ENCODE results near the gene KMT2E.

The KMT2E gene

GRCh38 chr7:105060923-105061322 lies 46.9 kb downstream of the KMT2E start:
- H3K4me3 ChIP-seq (ENCODE audit: low read depth, low read length): no peak overlapping the region
- TF ChIP-seq CTCF (IDR thresholded peaks at IDR 0.05; ENCODE audit: borderline replicate concordance, insufficient read depth, low read depth, low read length): no peak

GRCh38 chr7:105065104-105065503 lies 51.1 kb downstream of the KMT2E start:
- no peak for TF ChIP-seq CTCF (IDR thresholded peaks at IDR 0.05; ENCODE audit: borderline replicate concordance, insufficient read depth, low read depth, low read length)
- no peak overlapping the region for H3K4me3 ChIP-seq (ENCODE audit: low read depth, low read length)

- no peak for TF ChIP-seq CTCF (IDR thresholded peaks at IDR 0.05; ENCODE audit: borderline replicate concordance, insufficient read depth, low read depth, low read length)
These were observed 53.7 kb downstream of the KMT2E start for GRCh38 chr7:105067691-105068090.

GRCh38 chr7:105068886-105069285 lies 54.9 kb downstream of the KMT2E start:
- no peak for TF ChIP-seq CTCF (IDR thresholded peaks at IDR 0.05; ENCODE audit: borderline replicate concordance, insufficient read depth, low read depth, low read length)
- no peak overlapping the region for H3K4me3 ChIP-seq (ENCODE audit: low read depth, low read length)

More at GRCh38 chr7:105067691-105068090, 53.7 kb downstream of the KMT2E start:
- H3K4me3 ChIP-seq (ENCODE audit: low read depth, low read length): no peak overlapping the region

- H3K4me3 ChIP-seq (ENCODE audit: low read depth, low read length): no peak overlapping the region
- TF ChIP-seq CTCF (IDR thresholded peaks at IDR 0.05; ENCODE audit: borderline replicate concordance, insufficient read depth, low read depth, low read length): no peak
These were observed 59.1 kb downstream of the KMT2E start for GRCh38 chr7:105073143-105073542.

GRCh38 chr7:105079348-105079747 lies 65.3 kb downstream of the KMT2E start:
- TF ChIP-seq CTCF (IDR thresholded peaks at IDR 0.05; ENCODE audit: borderline replicate concordance, insufficient read depth, low read depth, low read length): no peak
- H3K4me3 ChIP-seq (ENCODE audit: low read depth, low read length): no peak overlapping the region

GRCh38 chr7:105084581-105084980 lies 70.6 kb downstream of the KMT2E start:
- no peak for TF ChIP-seq CTCF (IDR thresholded peaks at IDR 0.05; ENCODE audit: borderline replicate concordance, insufficient read depth, low read depth, low read length)
- H3K4me3 ChIP-seq (ENCODE audit: low read depth, low read length): no peak overlapping the region

Measured in GM12875 (cell line).